GM23338 (cell line): ENCODE data around the gene EFNA4. TPM values are rescaled to one million over a fixed set of nuclear protein-coding genes. Genes with fewer than 3 reads are reported as not detected.

Experiments used
- ATAC-seq: fragments of 200-7000 bp; cut with Tn5 transposase; 3 replicates; pipeline ENCODE4 v1.9.1; 2020
- DNase-seq: peaks from one replicate; pipeline ENCODE4 v3.0.0-alpha.2; 2015; ENCODE audit warnings: low spot score
- H2AFZ ChIP-seq: fragments of 200-600 bp; sonication (generic); 2 replicates; pipeline ENCODE4 v1.8.0; 2016; ENCODE audit warnings: antibody characterized with exemption, mild to moderate bottlenecking, moderate library complexity
- H3F3A ChIP-seq: fragments of 200-600 bp; sonication (generic); replicated peaks from 2 replicates; pipeline ENCODE4 v1.8.0; 2017; ENCODE audit warnings: antibody characterized with exemption, mixed run types, low read depth
- H3K27ac ChIP-seq: fragments of 200-600 bp; sonication (generic); 2 replicates; pipeline ENCODE4 v1.6.1; 2016; ENCODE audit warnings: low read depth
- H3K27me3 ChIP-seq: fragments of 200-600 bp; sonication (generic); 2 replicates; pipeline ENCODE4 v1.8.0; 2016; ENCODE audit warnings: mild to moderate bottlenecking, mixed run types, moderate library complexity; ENCODE audit not compliant: insufficient read depth
- H3K36me3 ChIP-seq: fragments of 200-600 bp; sonication (generic); 2 replicates; pipeline ENCODE4 v1.8.0; 2016; ENCODE audit warnings: mild to moderate bottlenecking; ENCODE audit not compliant: insufficient read depth
- H3K4me1 ChIP-seq: fragments of 200-600 bp; sonication (generic); 2 replicates; pipeline ENCODE4 v1.8.0; 2016; ENCODE audit warnings: mild to moderate bottlenecking, moderate library complexity; ENCODE audit not compliant: insufficient read depth
- H3K4me2 ChIP-seq: fragments of 200-600 bp; sonication (generic); 2 replicates; pipeline ENCODE4 v1.7.1; 2017; ENCODE audit warnings: mixed run types
- H3K4me3 ChIP-seq: fragments of 200-600 bp; sonication (generic); 2 replicates; pipeline ENCODE4 v1.6.1; 2016; ENCODE audit warnings: mixed run types
- H3K79me2 ChIP-seq: fragments of 200-600 bp; sonication (generic); replicated peaks from 2 replicates; pipeline ENCODE4 v1.8.0; 2017; ENCODE audit warnings: mild to moderate bottlenecking; ENCODE audit not compliant: insufficient read depth
- H3K9me2 ChIP-seq: fragments of 200-600 bp; sonication (generic); 2 replicates; pipeline ENCODE4 v1.8.0; 2017; ENCODE audit not compliant: insufficient read depth
- H4K20me1 ChIP-seq: fragments of 200-600 bp; sonication (generic); replicated peaks from 2 replicates; pipeline ENCODE4 v1.8.0; 2017; ENCODE audit warnings: mild to moderate bottlenecking; ENCODE audit not compliant: insufficient read depth
- H3K27ac Mint-ChIP-seq: 2 replicates; pipeline ENCODE4 v1.8.0; 2020; ENCODE audit warnings: inconsistent platforms, mild to moderate bottlenecking, moderate library complexity, mixed read lengths
- H3K27me3 Mint-ChIP-seq: 3 replicates; pipeline ENCODE4 v1.8.0; 2022; ENCODE audit warnings: low read depth, mild to moderate bottlenecking, moderate library complexity, mixed read lengths, inconsistent platforms; ENCODE audit not compliant: insufficient read depth, poor library complexity
- H3K36me3 Mint-ChIP-seq: 3 replicates; pipeline ENCODE4 v1.8.0; 2021; ENCODE audit warnings: low read depth, mild to moderate bottlenecking, inconsistent platforms, moderate library complexity, mixed read lengths
- H3K4me1 Mint-ChIP-seq: 3 replicates; pipeline ENCODE4 v1.8.0; 2020; ENCODE audit warnings: mild to moderate bottlenecking, inconsistent platforms, mixed read lengths
- H3K4me3 Mint-ChIP-seq: 3 replicates; pipeline ENCODE4 v1.8.0; 2021; ENCODE audit warnings: moderate library complexity, mild to moderate bottlenecking, inconsistent platforms, mixed read lengths
- H3K9me3 Mint-ChIP-seq: 3 replicates; pipeline ENCODE4 v1.8.0; 2020; ENCODE audit warnings: moderate library complexity, mild to moderate bottlenecking, inconsistent platforms, mixed read lengths
- CREB1 ChIP-seq: fragments of 250-450 bp; sonication (Bioruptor Pico); IDR thresholded peaks from 2 replicates; pipeline ENCODE4 v1.5.0; 2020; ENCODE audit warnings: low read depth, mild to moderate bottlenecking, moderate library complexity
- ETS1 ChIP-seq: IDR thresholded peaks from 2 replicates; pipeline ENCODE4 v1.6.1; 2016; ENCODE audit warnings: antibody characterized with exemption
- EZH2 ChIP-seq: fragments of 200-600 bp; sonication (generic); IDR thresholded peaks from one replicate; pipeline ENCODE4 v1.8.0; 2017; ENCODE audit warnings: antibody characterized with exemption, mild to moderate bottlenecking, low read depth; ENCODE audit not compliant: unreplicated experiment
- EZH2phosphoT487 ChIP-seq: fragments of 200-600 bp; sonication (generic); IDR thresholded peaks from one replicate; pipeline ENCODE4 v1.8.1; 2018; ENCODE audit warnings: antibody characterized with exemption; ENCODE audit not compliant: unreplicated experiment
- JUNB ChIP-seq: IDR thresholded peaks from one replicate; pipeline ENCODE4 v1.6.1; 2016; ENCODE audit warnings: antibody characterized with exemption; ENCODE audit not compliant: unreplicated experiment
- NANOG ChIP-seq: IDR thresholded peaks from 2 replicates; pipeline ENCODE4 v1.6.1; 2016; ENCODE audit warnings: antibody characterized with exemption, borderline replicate concordance
- POLR2AphosphoS5 ChIP-seq: IDR thresholded peaks from 2 replicates; pipeline ENCODE4 v1.6.1; 2016; ENCODE audit warnings: antibody characterized with exemption, low read depth
- STAT1 ChIP-seq: IDR thresholded peaks from one replicate; pipeline ENCODE4 v1.6.1; 2016; ENCODE audit warnings: antibody characterized with exemption; ENCODE audit not compliant: unreplicated experiment
- ZNF114 ChIP-seq: fragments of 250-450 bp; sonication (Bioruptor Pico); IDR thresholded peaks from 2 replicates; pipeline ENCODE4 v1.5.0; 2020; ENCODE audit warnings: mild to moderate bottlenecking, moderate library complexity
- ZNF331 ChIP-seq: fragments of 250-450 bp; sonication (Bioruptor Pico); IDR thresholded peaks from 2 replicates; pipeline ENCODE4 v1.5.0; 2020; ENCODE audit warnings: low read depth, mild to moderate bottlenecking, moderate library complexity
- polyA plus RNA-seq: library from polyadenylated mRNA; unstranded; fragments of >200 nt; fragmentation: Nextera tagmentation; extraction: Ambion mirVana; gene quantifications from 2 replicates; pipeline ENCODE4 v1.2.1, GENCODE V29; 2016
- total RNA-seq: library from RNA; depleted of rRNA; stranded (reverse); fragments of >200 nt; shearing (Covaris generic); gene quantifications from 2 replicates; pipeline ENCODE4 v1.2.3, GENCODE V29; 2014
- TF ChIP-seq, protein P1 (sequence below): fragments of 250-450 bp; sonication (Bioruptor Pico); IDR thresholded peaks from 2 replicates; pipeline ENCODE4 v1.5.0; 2020; ENCODE audit warnings: mild to moderate bottlenecking, moderate library complexity
- TF ChIP-seq, protein P2 (sequence below): IDR thresholded peaks from one replicate; pipeline ENCODE4 v1.6.1; 2018; ENCODE audit warnings: antibody characterized with exemption; ENCODE audit not compliant: unreplicated experiment
- TF ChIP-seq, protein P3 (sequence below), 2 experiments: fragments of 200-600 bp in 1 of 2; sonication (generic) in 1 of 2; conservative IDR thresholded peaks; 2 replicates each; pipeline versions ENCODE4 v1.5.1 to v1.6.1; 2016 to 2017; ENCODE audit warnings: antibody characterized with exemption in 2 of 2, low read depth in 2 of 2, mild to moderate bottlenecking in 2 of 2, moderate library complexity in 1 of 2

Gene EFNA4
- total and polyA plus RNA-seq, 2 experiments from 2014 or later, result 11.1 to 22.9 TPM

DNA sequence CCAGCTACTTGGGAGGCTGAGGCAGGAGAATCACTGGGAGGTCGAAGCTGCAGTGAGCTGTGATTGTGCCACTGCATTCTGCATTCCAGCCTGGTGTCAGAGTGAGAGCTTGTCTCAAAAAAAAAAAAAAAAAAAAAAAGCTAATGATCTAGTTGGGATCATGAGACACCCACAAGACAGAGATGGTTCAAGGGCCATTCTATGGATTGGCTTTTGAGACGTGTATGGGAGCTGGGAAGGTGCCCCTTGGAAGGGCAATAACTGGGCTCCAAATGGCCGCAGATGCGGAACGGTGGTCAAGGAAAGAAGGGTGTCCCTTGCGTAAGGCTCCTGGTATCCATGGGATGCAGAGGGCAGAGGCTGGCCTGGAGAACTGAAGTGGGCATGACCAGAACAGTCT lies 19.2 kb upstream of the EFNA4 start:
- H3K4me1 Mint-ChIP-seq, result peaks cover 40% of the 10 kb centered on the region
- no peak overlapping the region for H3K4me3 ChIP-seq
- no peak for DNase-seq
- no peaks in the 10 kb centered on the region for H3K9me2 ChIP-seq
- H3K4me3 Mint-ChIP-seq, result no peak overlapping the region; the same call in 2 of the 3 replicates
- H3K9me3 Mint-ChIP-seq, result no peaks in the 10 kb centered on the region; the same call in 2 of the 3 replicates
- H3K27ac ChIP-seq, result no peak overlapping the region
- H3K27me3 ChIP-seq, result no peaks in the 10 kb centered on the region
- ATAC-seq, result no peak
- no peaks in the 10 kb centered on the region for H3K36me3 ChIP-seq
- no peak overlapping the region for H3K4me2 ChIP-seq
- TF ChIP-seq EZH2phosphoT487 (no peak), ZNF331 (CRISPR knock-in tag) (no peak), POLR2AphosphoS5 (no peak), STAT1 (no peak), JUNB (no peak), EZH2 (no peak), NANOG (no peak), ZNF114 (no peak), CREB1 (no peak), ETS1 (no peak)
- TF ChIP-seq, protein P1, sequence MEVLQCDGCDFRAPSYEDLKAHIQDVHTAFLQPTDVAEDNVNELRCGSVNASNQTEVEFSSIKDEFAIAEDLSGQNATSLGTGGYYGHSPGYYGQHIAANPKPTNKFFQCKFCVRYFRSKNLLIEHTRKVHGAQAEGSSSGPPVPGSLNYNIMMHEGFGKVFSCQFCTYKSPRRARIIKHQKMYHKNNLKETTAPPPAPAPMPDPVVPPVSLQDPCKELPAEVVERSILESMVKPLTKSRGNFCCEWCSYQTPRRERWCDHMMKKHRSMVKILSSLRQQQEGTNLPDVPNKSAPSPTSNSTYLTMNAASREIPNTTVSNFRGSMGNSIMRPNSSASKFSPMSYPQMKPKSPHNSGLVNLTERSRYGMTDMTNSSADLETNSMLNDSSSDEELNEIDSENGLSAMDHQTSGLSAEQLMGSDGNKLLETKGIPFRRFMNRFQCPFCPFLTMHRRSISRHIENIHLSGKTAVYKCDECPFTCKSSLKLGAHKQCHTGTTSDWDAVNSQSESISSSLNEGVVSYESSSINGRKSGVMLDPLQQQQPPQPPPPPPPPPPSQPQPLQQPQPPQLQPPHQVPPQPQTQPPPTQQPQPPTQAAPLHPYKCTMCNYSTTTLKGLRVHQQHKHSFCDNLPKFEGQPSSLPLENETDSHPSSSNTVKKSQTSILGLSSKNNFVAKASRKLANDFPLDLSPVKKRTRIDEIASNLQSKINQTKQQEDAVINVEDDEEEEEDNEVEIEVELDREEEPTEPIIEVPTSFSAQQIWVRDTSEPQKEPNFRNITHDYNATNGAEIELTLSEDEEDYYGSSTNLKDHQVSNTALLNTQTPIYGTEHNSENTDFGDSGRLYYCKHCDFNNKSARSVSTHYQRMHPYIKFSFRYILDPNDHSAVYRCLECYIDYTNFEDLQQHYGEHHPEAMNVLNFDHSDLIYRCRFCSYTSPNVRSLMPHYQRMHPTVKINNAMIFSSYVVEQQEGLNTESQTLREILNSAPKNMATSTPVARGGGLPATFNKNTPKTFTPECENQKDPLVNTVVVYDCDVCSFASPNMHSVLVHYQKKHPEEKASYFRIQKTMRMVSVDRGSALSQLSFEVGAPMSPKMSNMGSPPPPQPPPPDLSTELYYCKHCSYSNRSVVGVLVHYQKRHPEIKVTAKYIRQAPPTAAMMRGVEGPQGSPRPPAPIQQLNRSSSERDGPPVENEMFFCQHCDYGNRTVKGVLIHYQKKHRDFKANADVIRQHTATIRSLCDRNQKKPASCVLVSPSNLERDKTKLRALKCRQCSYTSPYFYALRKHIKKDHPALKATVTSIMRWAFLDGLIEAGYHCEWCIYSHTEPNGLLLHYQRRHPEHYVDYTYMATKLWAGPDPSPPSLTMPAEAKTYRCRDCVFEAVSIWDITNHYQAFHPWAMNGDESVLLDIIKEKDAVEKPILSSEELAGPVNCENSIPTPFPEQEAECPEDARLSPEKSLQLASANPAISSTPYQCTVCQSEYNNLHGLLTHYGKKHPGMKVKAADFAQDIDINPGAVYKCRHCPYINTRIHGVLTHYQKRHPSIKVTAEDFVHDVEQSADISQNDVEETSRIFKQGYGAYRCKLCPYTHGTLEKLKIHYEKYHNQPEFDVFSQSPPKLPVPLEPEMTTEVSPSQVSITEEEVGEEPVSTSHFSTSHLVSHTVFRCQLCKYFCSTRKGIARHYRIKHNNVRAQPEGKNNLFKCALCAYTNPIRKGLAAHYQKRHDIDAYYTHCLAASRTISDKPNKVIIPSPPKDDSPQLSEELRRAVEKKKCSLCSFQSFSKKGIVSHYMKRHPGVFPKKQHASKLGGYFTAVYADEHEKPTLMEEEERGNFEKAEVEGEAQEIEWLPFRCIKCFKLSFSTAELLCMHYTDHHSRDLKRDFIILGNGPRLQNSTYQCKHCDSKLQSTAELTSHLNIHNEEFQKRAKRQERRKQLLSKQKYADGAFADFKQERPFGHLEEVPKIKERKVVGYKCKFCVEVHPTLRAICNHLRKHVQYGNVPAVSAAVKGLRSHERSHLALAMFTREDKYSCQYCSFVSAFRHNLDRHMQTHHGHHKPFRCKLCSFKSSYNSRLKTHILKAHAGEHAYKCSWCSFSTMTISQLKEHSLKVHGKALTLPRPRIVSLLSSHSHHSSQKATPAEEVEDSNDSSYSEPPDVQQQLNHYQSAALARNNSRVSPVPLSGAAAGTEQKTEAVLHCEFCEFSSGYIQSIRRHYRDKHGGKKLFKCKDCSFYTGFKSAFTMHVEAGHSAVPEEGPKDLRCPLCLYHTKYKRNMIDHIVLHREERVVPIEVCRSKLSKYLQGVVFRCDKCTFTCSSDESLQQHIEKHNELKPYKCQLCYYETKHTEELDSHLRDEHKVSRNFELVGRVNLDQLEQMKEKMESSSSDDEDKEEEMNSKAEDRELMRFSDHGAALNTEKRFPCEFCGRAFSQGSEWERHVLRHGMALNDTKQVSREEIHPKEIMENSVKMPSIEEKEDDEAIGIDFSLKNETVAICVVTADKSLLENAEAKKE (CRISPR knock-in tag), result no peak
- TF ChIP-seq, protein P2, sequence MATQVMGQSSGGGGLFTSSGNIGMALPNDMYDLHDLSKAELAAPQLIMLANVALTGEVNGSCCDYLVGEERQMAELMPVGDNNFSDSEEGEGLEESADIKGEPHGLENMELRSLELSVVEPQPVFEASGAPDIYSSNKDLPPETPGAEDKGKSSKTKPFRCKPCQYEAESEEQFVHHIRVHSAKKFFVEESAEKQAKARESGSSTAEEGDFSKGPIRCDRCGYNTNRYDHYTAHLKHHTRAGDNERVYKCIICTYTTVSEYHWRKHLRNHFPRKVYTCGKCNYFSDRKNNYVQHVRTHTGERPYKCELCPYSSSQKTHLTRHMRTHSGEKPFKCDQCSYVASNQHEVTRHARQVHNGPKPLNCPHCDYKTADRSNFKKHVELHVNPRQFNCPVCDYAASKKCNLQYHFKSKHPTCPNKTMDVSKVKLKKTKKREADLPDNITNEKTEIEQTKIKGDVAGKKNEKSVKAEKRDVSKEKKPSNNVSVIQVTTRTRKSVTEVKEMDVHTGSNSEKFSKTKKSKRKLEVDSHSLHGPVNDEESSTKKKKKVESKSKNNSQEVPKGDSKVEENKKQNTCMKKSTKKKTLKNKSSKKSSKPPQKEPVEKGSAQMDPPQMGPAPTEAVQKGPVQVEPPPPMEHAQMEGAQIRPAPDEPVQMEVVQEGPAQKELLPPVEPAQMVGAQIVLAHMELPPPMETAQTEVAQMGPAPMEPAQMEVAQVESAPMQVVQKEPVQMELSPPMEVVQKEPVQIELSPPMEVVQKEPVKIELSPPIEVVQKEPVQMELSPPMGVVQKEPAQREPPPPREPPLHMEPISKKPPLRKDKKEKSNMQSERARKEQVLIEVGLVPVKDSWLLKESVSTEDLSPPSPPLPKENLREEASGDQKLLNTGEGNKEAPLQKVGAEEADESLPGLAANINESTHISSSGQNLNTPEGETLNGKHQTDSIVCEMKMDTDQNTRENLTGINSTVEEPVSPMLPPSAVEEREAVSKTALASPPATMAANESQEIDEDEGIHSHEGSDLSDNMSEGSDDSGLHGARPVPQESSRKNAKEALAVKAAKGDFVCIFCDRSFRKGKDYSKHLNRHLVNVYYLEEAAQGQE, result no peak
- TF ChIP-seq, protein P3, sequence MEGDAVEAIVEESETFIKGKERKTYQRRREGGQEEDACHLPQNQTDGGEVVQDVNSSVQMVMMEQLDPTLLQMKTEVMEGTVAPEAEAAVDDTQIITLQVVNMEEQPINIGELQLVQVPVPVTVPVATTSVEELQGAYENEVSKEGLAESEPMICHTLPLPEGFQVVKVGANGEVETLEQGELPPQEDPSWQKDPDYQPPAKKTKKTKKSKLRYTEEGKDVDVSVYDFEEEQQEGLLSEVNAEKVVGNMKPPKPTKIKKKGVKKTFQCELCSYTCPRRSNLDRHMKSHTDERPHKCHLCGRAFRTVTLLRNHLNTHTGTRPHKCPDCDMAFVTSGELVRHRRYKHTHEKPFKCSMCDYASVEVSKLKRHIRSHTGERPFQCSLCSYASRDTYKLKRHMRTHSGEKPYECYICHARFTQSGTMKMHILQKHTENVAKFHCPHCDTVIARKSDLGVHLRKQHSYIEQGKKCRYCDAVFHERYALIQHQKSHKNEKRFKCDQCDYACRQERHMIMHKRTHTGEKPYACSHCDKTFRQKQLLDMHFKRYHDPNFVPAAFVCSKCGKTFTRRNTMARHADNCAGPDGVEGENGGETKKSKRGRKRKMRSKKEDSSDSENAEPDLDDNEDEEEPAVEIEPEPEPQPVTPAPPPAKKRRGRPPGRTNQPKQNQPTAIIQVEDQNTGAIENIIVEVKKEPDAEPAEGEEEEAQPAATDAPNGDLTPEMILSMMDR (conservative IDR thresholded peaks at IDR 0.05; ENCODE audit: low read depth in 2 of 2), result no peak
- no peaks in the 10 kb centered on the region for H4K20me1 ChIP-seq
- H3K79me2 ChIP-seq, result no peaks in the 10 kb centered on the region
- peaks cover 23% of the 10 kb centered on the region for H3K27me3 Mint-ChIP-seq
- H2AFZ ChIP-seq, result no peak overlapping the region
- H3K4me1 ChIP-seq, result peaks cover 5% of the 10 kb centered on the region; the same call in 1 of the 2 replicates
- H3F3A ChIP-seq, result 0 out of 2 replicates have a peak, but pooled peaks cover 3% of the 10 kb centered on the region
- H3K36me3 Mint-ChIP-seq, result no peaks in the 10 kb centered on the region
- no peak overlapping the region for H3K27ac Mint-ChIP-seq
